ENCODE data around the gene CPA3. TPM values are rescaled to one million over a fixed set of nuclear protein-coding genes. Genes with fewer than 3 reads are reported as not detected.

The CPA3 gene
- total RNA-seq, 1 donor from 2014 or later, result not detected

DNA sequence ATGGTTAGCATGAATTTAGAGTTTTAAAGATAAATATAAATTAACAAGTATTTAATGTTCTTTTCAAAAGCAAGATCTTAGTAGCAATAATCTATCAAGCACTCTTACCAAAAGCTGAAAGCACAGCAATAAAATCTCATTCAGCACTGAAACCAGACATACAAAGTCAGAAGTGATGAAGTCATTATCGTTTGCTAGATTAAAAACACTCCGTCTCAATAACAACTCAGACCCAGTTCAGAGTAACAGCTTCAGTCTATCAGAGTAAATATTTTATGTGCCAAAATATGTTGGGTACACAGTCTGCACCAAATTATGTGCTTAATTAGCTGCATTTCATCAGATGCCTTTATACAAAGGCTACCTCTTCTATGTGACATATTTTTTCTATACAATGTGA, 41.6 kb downstream of the CPA3 start:
- Mint-ChIP-seq H3K4me1 (ENCODE audit: low read depth, unreplicated experiment) (no peaks in the 10 kb centered on the region), H3K27ac (ENCODE audit: unreplicated experiment) (no peak overlapping the region), H3K9me3 (ENCODE audit: unreplicated experiment) (no peaks in the 10 kb centered on the region), H3K4me3 (ENCODE audit: unreplicated experiment) (no peak overlapping the region), H3K27me3 (ENCODE audit: unreplicated experiment) (no peaks in the 10 kb centered on the region), H3K36me3 (ENCODE audit: unreplicated experiment) (no peaks in the 10 kb centered on the region)
- TF ChIP-seq, protein P1, sequence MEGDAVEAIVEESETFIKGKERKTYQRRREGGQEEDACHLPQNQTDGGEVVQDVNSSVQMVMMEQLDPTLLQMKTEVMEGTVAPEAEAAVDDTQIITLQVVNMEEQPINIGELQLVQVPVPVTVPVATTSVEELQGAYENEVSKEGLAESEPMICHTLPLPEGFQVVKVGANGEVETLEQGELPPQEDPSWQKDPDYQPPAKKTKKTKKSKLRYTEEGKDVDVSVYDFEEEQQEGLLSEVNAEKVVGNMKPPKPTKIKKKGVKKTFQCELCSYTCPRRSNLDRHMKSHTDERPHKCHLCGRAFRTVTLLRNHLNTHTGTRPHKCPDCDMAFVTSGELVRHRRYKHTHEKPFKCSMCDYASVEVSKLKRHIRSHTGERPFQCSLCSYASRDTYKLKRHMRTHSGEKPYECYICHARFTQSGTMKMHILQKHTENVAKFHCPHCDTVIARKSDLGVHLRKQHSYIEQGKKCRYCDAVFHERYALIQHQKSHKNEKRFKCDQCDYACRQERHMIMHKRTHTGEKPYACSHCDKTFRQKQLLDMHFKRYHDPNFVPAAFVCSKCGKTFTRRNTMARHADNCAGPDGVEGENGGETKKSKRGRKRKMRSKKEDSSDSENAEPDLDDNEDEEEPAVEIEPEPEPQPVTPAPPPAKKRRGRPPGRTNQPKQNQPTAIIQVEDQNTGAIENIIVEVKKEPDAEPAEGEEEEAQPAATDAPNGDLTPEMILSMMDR (IDR thresholded peaks at IDR 0.05; ENCODE audit: partially characterized antibody, unreplicated experiment), result no peak
- no peak for DNase-seq

DNA sequence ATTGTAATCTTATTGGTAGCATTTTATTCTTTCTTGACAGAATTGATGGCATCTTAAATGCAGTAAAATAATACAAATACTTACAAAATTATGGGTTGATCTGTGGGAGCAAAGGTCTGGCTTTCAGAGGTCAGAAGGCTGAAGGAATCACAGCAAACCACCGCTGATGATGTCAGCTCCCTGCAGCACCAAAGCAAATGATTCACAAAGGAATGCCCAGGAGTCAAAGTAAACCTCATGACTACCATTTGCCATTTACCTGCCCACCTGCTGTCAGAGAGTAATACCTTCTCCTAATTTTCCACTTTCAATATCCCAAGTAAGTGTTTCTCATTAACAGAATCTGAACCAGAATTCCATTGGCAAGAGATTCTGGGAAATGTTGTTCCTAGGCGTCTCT, 46.1 kb downstream of the CPA3 start:
- TF ChIP-seq, protein P1 (IDR thresholded peaks at IDR 0.05; ENCODE audit: partially characterized antibody, unreplicated experiment), result no peak
- Mint-ChIP-seq H3K4me1 (ENCODE audit: low read depth, unreplicated experiment) (no peaks in the 10 kb centered on the region), H3K9me3 (ENCODE audit: unreplicated experiment) (no peaks in the 10 kb centered on the region)

DNA sequence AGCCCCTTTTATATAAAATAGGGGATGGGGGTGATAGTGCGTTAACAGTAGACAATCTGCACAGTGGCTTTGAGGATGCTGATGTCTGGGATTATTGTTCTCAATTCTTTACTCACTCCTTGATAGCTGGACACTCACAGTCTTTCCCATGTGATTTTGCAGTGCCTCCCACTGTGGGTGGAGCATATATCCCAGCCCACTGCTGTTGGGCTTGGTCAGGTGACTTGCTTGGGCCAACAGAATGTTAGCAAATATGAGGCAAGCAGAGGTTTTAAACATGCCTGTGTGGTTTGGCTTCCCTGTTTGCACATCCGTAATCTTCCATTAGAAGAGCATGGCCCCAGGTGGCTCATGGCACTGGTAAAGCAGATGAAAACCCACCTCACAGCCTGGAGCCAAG, 46.5 kb downstream of the CPA3 start:
- Mint-ChIP-seq H3K27ac (ENCODE audit: unreplicated experiment) (no peak overlapping the region), H3K4me1 (ENCODE audit: low read depth, unreplicated experiment) (no peaks in the 10 kb centered on the region), H3K9me3 (ENCODE audit: unreplicated experiment) (no peaks in the 10 kb centered on the region), H3K4me3 (ENCODE audit: unreplicated experiment) (no peak overlapping the region), H3K36me3 (ENCODE audit: unreplicated experiment) (no peaks in the 10 kb centered on the region), H3K27me3 (ENCODE audit: unreplicated experiment) (no peaks in the 10 kb centered on the region)
- DNase-seq, result no peak
- TF ChIP-seq, protein P1 (IDR thresholded peaks at IDR 0.05; ENCODE audit: partially characterized antibody, unreplicated experiment), result no peak

More for the DNA sequence above, 46.1 kb downstream of the CPA3 start:
- Mint-ChIP-seq H3K27ac (ENCODE audit: unreplicated experiment) (no peak overlapping the region), H3K27me3 (ENCODE audit: unreplicated experiment) (no peaks in the 10 kb centered on the region), H3K4me3 (ENCODE audit: unreplicated experiment) (no peak overlapping the region), H3K36me3 (ENCODE audit: unreplicated experiment) (no peaks in the 10 kb centered on the region)
- no peak for DNase-seq

DNA sequence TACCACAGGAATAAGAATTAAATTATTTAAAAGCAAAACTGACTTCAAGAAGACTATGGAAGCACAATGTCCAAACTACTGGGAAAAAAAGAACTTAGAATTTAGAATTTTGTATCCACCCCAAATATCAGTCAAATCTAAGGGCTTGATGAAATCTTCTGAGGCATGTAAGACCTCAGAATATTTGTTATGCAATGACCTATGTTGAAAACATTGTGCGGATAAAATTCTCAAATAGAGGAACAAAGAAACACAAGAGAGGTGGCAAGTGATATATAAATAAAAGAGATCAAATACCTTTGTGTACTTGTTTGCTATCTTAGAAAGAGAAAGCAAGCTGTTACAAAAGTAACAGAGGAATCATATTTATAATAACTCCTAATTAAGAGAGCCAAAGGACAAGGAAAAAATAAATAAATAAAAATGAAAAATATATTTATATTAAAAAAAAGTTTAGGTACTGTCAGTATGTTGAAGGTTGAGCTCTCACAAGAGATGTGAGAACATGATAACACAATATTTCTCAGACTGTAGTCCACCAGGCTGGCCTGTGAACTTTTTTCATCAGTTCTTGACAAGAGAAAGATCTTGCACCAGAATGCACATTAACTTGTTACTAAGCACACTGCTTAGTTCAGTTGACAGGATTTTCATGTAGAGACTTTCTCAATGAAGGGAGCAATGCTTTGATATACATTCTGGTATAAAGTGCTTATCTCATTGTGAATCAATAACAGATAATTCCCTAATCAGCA, 50.0 kb downstream of the CPA3 start:
- Mint-ChIP-seq H3K4me3 (ENCODE audit: unreplicated experiment) (no peak overlapping the region), H3K4me1 (ENCODE audit: low read depth, unreplicated experiment) (no peaks in the 10 kb centered on the region), H3K9me3 (ENCODE audit: unreplicated experiment) (no peaks in the 10 kb centered on the region), H3K27ac (ENCODE audit: unreplicated experiment) (no peak overlapping the region), H3K27me3 (ENCODE audit: unreplicated experiment) (no peaks in the 10 kb centered on the region), H3K36me3 (ENCODE audit: unreplicated experiment) (no peaks in the 10 kb centered on the region)
- TF ChIP-seq, protein P1 (IDR thresholded peaks at IDR 0.05; ENCODE audit: partially characterized antibody, unreplicated experiment), result no peak
- DNase-seq, result no peak

DNA sequence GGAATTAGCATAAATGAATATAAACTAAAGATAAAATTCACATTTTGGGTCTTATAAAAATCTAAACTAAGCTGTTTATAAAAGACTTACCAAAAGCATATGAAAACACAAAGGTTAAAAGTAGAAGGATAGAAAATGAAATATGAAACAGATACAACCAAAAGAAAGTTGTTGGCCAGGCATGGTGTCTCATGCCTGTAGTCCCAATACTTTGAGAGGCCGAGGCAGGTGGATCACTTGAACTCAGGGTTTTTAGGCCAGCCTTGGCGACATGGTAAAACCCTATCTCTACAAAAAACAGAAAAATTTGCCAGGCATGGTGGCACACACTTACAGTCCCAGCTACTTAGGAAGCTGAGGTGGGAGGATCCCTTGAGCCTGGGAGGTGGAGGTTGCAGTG, 51.0 kb downstream of the CPA3 start:
- H3K4me1 Mint-ChIP-seq (ENCODE audit: low read depth, unreplicated experiment), result no peaks in the 10 kb centered on the region
- H3K4me3 Mint-ChIP-seq (ENCODE audit: unreplicated experiment), result no peak overlapping the region
- TF ChIP-seq, protein P1 (IDR thresholded peaks at IDR 0.05; ENCODE audit: partially characterized antibody, unreplicated experiment), result no peak
- H3K27ac Mint-ChIP-seq (ENCODE audit: unreplicated experiment), result no peak overlapping the region
- H3K9me3 Mint-ChIP-seq (ENCODE audit: unreplicated experiment), result no peaks in the 10 kb centered on the region
- H3K27me3 Mint-ChIP-seq (ENCODE audit: unreplicated experiment), result no peaks in the 10 kb centered on the region
- no peak for DNase-seq
- no peaks in the 10 kb centered on the region for H3K36me3 Mint-ChIP-seq (ENCODE audit: unreplicated experiment)

Measured in glutamatergic neuron (in vitro differentiated cells).